ENCODE results near the gene MYO9B. TPM values are rescaled to one million over a fixed set of nuclear protein-coding genes. Genes with fewer than 3 reads are reported as not detected.

MYO9B gene
- total and polyA plus RNA-seq, 9 of the 15 experiments (the other 6 are each of a cell fraction or from before 2014, with no cell fraction given): 2.4 to 77.6 (median 23.0) TPM

GRCh38 chr19:17235300-17235970, 159.9 kb downstream of the MYO9B start (continued):
- TF ChIP-seq MXD1 (CRISPR knock-in tag; IDR thresholded peaks at IDR 0.05; ENCODE audit: borderline replicate concordance, poor library complexity, severe bottlenecking) (no peak), MNT (conservative IDR thresholded peaks at IDR 0.05) (peak in 1 of 2 experiments; percentile 68; a peak in 2 of 4 replicates), NCOR1 (IDR thresholded peaks at IDR 0.05) (no peak), NFRKB (IDR thresholded peaks at IDR 0.05; ENCODE audit: low read depth) (no peak), HSF4 (CRISPR knock-in tag; IDR thresholded peaks at IDR 0.05; ENCODE audit: borderline replicate concordance) (no peak), ZNF76 (CRISPR knock-in tag; IDR thresholded peaks at IDR 0.05; ENCODE audit: borderline replicate concordance) (no peak), MEIS2 (IDR thresholded peaks at IDR 0.05; ENCODE audit: partially characterized antibody) (no peak), THRAP3 (IDR thresholded peaks at IDR 0.05; ENCODE audit: borderline replicate concordance) (no peak), HNRNPL (IDR thresholded peaks at IDR 0.05; ENCODE audit: low read depth, low read length) (peak; percentile 91), MTA1 (IDR thresholded peaks at IDR 0.05; ENCODE audit: borderline replicate concordance) (no peak), MYNN (IDR thresholded peaks at IDR 0.05) (no peak), MYNN (CRISPR knock-in tag; IDR thresholded peaks at IDR 0.05) (no peak), STAG1 (CRISPR knock-in tag; IDR thresholded peaks at IDR 0.05; ENCODE audit: borderline replicate concordance) (no peak), ELF1 (tag; IDR thresholded peaks at IDR 0.05) (no peak), RREB1 (CRISPR knock-in tag; IDR thresholded peaks at IDR 0.05) (peak; percentile 64), ZEB2 (IDR thresholded peaks at IDR 0.05) (no peak), DMBX1 (CRISPR knock-in tag; IDR thresholded peaks at IDR 0.05; ENCODE audit: borderline replicate concordance) (peak; percentile 70)
- TF ChIP-seq, protein P1, sequence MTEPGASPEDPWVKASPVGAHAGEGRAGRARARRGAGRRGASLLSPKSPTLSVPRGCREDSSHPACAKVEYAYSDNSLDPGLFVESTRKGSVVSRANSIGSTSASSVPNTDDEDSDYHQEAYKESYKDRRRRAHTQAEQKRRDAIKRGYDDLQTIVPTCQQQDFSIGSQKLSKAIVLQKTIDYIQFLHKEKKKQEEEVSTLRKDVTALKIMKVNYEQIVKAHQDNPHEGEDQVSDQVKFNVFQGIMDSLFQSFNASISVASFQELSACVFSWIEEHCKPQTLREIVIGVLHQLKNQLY (CRISPR knock-in tag; conservative IDR thresholded peaks at IDR 0.05): no peak
- TF ChIP-seq, protein P2, sequence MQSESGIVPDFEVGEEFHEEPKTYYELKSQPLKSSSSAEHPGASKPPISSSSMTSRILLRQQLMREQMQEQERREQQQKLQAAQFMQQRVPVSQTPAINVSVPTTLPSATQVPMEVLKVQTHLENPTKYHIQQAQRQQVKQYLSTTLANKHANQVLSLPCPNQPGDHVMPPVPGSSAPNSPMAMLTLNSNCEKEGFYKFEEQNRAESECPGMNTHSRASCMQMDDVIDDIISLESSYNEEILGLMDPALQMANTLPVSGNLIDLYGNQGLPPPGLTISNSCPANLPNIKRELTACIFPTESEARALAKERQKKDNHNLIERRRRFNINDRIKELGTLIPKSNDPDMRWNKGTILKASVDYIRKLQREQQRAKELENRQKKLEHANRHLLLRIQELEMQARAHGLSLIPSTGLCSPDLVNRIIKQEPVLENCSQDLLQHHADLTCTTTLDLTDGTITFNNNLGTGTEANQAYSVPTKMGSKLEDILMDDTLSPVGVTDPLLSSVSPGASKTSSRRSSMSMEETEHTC (IDR thresholded peaks at IDR 0.05): no peak
